Body of pancreas (tissue), 4 donors: ENCODE measurements around the gene RPL10A. TPM values are rescaled to one million over a fixed set of nuclear protein-coding genes. Genes with fewer than 3 reads are reported as not detected.

Source experiments
- ATAC-seq: fragments of 150-250 bp; one replicate; pipeline ENCODE4 v1.9.1; 2016
- DNase-seq, 4 donors: peaks; one replicate each; pipeline ENCODE4 v3.0.0-alpha.2; 2019
- H3K27ac ChIP-seq, 4 donors: fragments of 200-600 bp; sonication (generic); 1 replicate in 3 of 4; 2 replicates in 1 of 4; pipeline versions ENCODE4 v1.5.1 to v1.6.1; 2016 to 2019; ENCODE audit warnings: mild to moderate bottlenecking in 1 of 4, mixed read lengths in 1 of 4, moderate library complexity in 1 of 4
- H3K27me3 ChIP-seq, 2 donors: fragments of 200-600 bp; sonication (generic); one replicate each; pipeline ENCODE4 v1.6.0; 2016; ENCODE audit warnings: mild to moderate bottlenecking in 1 of 2
- H3K36me3 ChIP-seq, 2 donors: fragments of 200-600 bp; sonication (generic); replicated peaks in 1 of 2; 2 replicates each; pipeline ENCODE4 v1.5.1; 2016; ENCODE audit warnings: low read depth in 2 of 2; ENCODE audit not compliant: insufficient read depth in 1 of 2
- H3K4me1 ChIP-seq: fragments of 200-600 bp; sonication (generic); one replicate; pipeline ENCODE4 v1.6.0; 2016
- H3K4me3 ChIP-seq, 2 donors: fragments of 200-600 bp; sonication (generic); 1 replicate in 1 of 2; 2 replicates in 1 of 2; pipeline ENCODE4 v1.5.1; 2016 to 2019
- H3K9me3 ChIP-seq, 3 donors: fragments of 200-600 bp; sonication (generic); 1 replicate in 2 of 3; 2 replicates in 1 of 3; pipeline ENCODE4 v1.5.1; 2016
- CTCF ChIP-seq, 7 experiments: fragments of 450-650 bp in 4 of 7; fragments of 200-600 bp in 3 of 7; sonication (generic) in 3 of 7; IDR thresholded peaks; one replicate each; pipeline ENCODE4 v1.5.1; 2016 to 2019; ENCODE audit warnings: antibody characterized with exemption in 7 of 7
- POLR2A ChIP-seq, 3 donors: fragments of 450-650 bp; IDR thresholded peaks; one replicate each; pipeline ENCODE4 v1.6.1; 2016; ENCODE audit warnings: antibody characterized with exemption in 3 of 3, mild to moderate bottlenecking in 2 of 3
- WGBS, 2 donors: methylation state at CpG; one replicate each; pipeline ENCODE4 v1.1.5; 2017; 5-methylcytosine and 5-hydroxymethylcytosine counted together
- intact Hi-C: fragments of 100-400 bp; cut with DNase I; formaldehyde crosslinking; loops from one replicate; pipeline ENCODE4 v1.15.1; 2023
- total RNA-seq, 2 donors: library from RNA; depleted of rRNA; stranded (reverse); fragments of >200 nt; gene quantifications; one replicate each; pipeline ENCODE4 v1.1.0, GENCODE V29; 2016

The RPL10A gene
- total RNA-seq, 2 donors from 2014 or later: 563 to 782 TPM

DNA sequence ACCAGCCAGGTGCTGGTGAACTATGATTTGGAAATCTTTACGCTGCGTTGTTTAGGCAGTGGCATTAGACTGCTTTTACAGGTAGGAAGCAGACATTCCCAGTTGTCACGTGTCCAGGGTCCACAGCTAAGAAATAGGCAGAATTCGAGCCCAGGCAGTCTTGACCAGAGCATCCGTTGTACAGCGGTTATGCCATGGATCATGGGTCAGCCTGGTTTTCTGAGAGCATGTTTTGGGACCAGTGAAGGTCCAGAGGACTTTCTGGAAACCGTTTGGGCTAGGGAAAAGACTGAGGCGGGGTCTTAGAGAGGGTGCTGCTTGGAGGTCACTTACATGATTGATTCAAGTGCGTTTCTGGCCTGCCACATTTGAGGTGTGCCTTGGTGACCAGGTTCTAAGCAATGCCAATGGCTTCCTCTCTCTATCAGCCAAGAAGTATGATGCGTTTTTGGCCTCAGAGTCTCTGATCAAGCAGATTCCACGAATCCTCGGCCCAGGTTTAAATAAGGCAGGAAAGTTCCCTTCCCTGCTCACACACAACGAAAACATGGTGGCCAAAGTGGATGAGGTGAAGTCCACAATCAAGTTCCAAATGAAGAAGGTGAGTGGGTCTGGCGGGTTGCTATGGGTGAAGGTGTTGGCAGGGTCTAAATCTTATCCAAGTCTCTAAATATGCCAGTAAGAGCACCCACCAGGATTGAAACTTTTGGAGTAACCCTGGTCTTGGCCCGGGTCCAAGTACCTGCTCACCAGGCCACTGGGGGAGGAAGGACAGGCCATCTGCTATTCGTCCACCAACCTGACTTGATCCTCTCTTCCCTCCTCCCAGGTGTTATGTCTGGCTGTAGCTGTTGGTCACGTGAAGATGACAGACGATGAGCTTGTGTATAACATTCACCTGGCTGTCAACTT lies 1.8 kb downstream of the RPL10A start:
- TF ChIP-seq POLR2A (IDR thresholded peaks at IDR 0.05) (no peak), CTCF (IDR thresholded peaks at IDR 0.05) (no peak)
- DNase-seq (peak in 3 of 4 donors; percentile 49 to 63 (median 52)), ATAC-seq (no peak)
- Histone ChIP-seq H3K4me1 (peaks cover 36% of the 10 kb centered on the region), H3K9me3 (no peaks in the 10 kb centered on the region), H3K36me3 (peaks cover 0 to 4% of the 10 kb centered on the region in 2 donors), H3K4me3 (peak overlapping the region; percentile 43 to 77), H3K27me3 (no peaks in the 10 kb centered on the region), H3K27ac (peak overlapping the region; percentile 16 to 92 (median 92))
- 37 to 43% methylated on average over 17 to 18 of the region's 18 CpGs for WGBS, 2 donors
- intact Hi-C loops: no loop called here

- H3K4me3 ChIP-seq: no peak overlapping the region
- DNase-seq (no peak), ATAC-seq (no peak)
- H3K36me3 ChIP-seq: peaks cover 0 to 4% of the 10 kb centered on the region in 2 donors
- 63 to 71% methylated on average over 3 of the region's 3 CpGs for whole genome bisulfite sequencing, 2 donors
- no peaks in the 10 kb centered on the region for H3K27me3 ChIP-seq
- intact Hi-C loops: no loop called here
- no peaks in the 10 kb centered on the region for H3K9me3 ChIP-seq
- peak overlapping the region in 1 of 4 donors; percentile 92 for H3K27ac ChIP-seq
- peaks cover 36% of the 10 kb centered on the region for H3K4me1 ChIP-seq
- TF ChIP-seq POLR2A (IDR thresholded peaks at IDR 0.05): no peak
- TF ChIP-seq CTCF (IDR thresholded peaks at IDR 0.05): no peak
These were observed 2.5 kb downstream of the RPL10A start for GRCh38 chr6:35470663-35471120.

- no peak for TF ChIP-seq CTCF (IDR thresholded peaks at IDR 0.05)
- TF ChIP-seq POLR2A (IDR thresholded peaks at IDR 0.05): no peak
- DNase-seq: no peak
- ATAC-seq: no peak
- Histone ChIP-seq H3K27ac (no peak overlapping the region), H3K27me3 (no peaks in the 10 kb centered on the region), H3K36me3 (peaks cover 0 to 4% of the 10 kb centered on the region in 2 donors), H3K9me3 (no peaks in the 10 kb centered on the region), H3K4me3 (no peak overlapping the region), H3K4me1 (peaks cover 36% of the 10 kb centered on the region)
- 64 to 68% methylated on average over 6 to 8 of the region's 8 CpGs for WGBS, 2 donors
- intact Hi-C loops: no loop called here
These were observed 3.7 kb downstream of the RPL10A start for GRCh38 chr6:35471836-35472345.

DNA sequence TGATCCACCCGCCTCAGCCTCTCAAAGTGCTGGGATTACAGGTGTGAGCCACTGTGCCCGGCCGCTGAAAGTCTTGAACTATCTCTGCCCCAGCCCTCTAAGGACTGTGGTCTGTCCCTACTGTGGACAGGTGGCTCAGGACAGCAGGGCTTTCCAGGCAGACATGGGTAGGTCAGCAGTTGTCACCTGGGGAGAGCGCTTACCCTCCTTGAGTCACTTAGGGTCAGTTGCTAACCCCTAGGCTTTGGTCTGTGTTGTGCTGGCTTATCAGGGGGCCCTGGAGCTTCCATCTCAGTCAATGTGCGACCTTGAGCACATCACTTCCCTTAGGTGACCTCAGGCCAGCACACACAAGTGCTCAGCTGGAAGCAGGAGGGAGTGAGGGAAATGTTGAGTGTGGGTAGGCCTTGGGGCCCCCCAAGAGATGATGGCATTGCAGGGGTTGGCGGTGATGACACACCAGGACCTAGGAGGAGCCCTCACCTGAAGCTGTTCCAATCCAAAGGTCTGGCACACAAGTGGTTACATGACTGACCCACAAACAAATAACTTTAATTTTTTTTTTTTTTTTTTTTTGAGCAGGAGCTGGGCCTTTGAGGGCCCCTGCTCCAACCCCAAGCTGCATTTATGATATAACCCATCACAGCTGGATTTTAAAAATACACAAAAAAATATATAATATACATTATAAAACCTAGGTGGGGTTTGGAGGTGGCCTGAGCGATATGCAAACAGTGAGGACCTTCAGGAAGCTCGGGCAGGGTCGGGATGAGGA lies 5.1 kb downstream of the RPL10A start:
- no peak for DNase-seq
- no peak for TF ChIP-seq POLR2A (IDR thresholded peaks at IDR 0.05)
- TF ChIP-seq CTCF (IDR thresholded peaks at IDR 0.05): no peak
- H3K4me3 ChIP-seq: no peak overlapping the region
- H3K27me3 ChIP-seq: no peaks in the 10 kb centered on the region
- H3K9me3 ChIP-seq: no peaks in the 10 kb centered on the region
- peaks cover 29% of the 10 kb centered on the region for H3K4me1 ChIP-seq
- WGBS, 2 donors: 79 to 81% methylated on average over 5 to 9 of the region's 9 CpGs
- intact Hi-C loops: no loop called here
- ATAC-seq: no peak
- peak overlapping the region in 1 of 4 donors; percentile 15 for H3K27ac ChIP-seq
- peaks cover 0 to 4% of the 10 kb centered on the region in 2 donors for H3K36me3 ChIP-seq
